Measurements from ENCODE around the gene RNF31.

RNF31 gene

DNA sequence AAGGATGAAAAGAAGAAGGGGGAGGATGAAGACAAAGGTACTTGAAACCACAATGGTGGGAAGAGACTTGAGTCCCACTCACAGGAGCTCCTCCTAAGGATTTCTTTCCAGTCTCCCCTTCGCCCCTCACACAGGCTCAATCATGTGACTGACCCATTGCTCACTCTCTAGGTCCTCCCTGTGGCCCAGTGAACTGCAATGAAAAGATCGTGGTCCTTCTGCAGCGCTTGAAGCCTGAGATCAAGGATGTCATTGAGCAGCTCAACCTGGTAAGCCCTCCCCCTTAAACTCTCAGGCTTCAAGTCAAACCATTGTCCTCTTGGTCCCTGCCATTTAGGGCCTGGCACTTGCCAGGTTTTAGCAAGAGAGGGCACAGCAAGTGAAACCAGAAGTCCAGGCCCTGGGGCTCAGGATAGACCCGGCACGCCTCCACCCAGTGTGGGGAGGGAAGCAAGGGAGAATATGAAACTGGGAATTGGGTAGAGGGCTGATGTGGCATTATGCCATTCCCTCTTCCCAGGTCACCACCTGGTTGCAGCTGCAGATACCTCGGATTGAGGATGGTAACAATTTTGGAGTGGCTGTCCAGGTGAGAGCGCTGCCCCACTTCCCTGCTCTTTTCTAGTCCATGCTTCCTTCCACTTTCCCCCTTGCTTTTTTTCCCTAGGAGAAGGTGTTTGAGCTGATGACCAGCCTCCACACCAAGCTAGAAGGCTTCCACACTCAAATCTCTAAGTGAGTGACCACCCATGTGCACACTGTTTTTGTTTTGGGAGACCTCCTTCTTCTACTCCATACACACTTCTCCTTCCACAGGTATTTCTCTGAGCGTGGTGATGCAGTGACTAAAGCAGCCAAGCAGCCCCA, 9.5 kb upstream of the RNF31 start:
- no peak for DNase-seq (ENCODE audit: low spot score)

DNA sequence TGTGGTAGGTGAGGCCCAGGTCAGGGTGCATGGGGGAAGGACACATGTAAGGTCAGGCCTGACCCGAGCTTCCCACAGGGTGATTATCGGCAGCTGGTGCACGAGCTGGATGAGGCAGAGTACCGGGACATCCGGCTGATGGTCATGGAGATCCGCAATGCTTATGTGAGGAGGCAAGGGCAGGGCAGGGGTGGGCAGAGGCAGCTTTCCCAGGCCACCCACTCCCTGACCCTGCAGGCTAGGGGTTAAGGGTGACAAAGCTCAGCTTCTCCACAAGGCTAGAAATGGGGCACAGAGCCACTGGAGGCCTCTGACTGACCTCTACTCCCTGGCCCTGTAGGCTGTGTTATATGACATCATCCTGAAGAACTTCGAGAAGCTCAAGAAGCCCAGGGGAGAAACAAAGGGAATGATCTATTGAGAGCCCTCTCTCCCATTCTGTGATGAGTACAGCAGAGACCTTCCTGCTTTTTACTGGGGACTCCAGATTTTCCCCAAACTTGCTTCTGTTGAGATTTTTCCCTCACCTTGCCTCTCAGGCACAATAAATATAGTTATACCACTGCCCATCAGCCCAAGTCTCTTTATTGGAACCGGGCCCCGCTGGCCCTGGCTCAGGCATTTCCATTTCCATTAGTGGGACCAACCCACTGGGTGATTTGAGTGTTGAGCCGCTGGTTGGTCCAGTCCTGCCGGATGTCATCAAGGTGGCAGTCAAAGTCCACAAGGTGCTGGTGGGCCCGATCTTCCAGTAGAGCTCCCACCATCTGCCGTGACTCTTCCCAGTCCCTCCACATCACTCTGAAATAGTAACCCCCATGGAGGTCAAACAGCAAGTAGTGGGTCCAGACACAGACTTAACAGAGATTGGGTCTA, 8.7 kb upstream of the RNF31 start:
- no peak for DNase-seq (ENCODE audit: low spot score)

DNA sequence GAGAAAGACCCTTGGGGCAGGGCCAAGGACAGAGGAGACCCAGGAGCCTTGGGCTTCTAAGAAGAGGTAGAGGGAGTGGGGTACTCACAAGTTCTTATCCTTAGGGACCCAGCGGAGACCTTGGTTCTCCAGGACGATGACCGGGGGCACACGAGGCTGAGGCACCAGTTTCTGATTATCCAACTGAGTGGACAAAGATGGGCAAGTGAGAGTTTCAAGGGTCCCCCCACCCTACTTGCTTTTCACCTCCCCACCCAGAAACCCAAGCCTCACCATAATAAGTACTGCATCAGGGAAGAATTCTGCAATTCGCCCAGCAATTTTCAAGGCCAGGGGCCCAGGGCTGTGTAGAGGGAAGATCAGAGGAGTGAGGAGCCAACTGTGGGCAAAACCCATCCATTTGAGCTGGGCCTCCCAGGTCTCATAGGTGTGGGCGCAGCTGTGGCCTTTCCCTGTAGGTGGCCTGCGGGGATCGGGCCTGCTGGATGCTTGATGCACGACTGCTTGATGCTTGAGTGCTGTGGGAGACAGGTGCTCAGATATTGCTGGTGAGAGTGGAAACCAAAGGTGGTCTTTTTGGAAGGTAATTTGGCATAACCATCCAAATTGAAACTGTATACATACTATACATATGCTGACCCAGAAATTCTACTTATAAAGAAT, 7.9 kb upstream of the RNF31 start:
- DNase-seq (ENCODE audit: low spot score): peak; percentile 33

DNA sequence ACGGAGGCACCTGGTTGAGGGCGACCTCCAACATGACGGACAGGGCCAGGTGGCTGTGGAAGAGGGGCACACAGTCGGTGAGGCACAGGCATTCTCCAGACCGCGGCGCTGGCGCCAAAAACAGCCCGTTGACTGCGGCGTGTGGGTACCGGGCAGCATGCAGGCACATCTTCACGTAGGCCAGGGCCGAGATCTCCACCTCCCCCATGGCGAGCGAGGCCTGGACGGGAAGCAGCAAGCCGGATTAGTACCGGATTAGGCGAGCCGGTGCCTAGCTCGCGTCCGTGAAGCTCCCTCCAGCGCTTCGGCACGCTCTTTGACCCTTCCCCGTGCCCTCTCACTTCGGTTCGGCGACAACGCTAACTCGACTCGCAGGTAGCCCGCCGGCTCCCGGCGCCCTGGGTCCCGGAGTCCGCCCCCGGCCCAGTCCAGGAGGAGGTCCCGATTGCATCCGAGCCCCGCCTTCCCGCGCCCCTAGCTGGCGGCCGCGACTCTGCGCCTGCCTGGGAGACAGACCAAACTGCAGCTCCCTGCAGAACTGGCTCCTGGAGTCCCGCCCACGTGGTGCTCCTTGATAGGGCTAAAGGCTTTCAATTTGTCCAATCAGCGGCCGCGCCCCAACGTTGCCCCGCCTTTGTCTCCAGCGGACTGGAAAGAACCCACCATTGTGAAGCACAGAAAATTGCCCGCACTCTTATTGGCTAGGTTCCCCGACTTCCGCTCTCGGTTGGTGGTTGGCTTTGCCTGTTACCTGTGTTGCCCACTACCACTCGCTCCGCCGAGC, 6.0 kb upstream of the RNF31 start, which contains the start of gene EMC9:
EMC9 (minus strand) TSS at position 495 of the 784 bp plus-strand sequence; CDS start at position 208, 287 bp downstream.
- peak; percentile 99 for DNase-seq (ENCODE audit: low spot score)

DNA sequence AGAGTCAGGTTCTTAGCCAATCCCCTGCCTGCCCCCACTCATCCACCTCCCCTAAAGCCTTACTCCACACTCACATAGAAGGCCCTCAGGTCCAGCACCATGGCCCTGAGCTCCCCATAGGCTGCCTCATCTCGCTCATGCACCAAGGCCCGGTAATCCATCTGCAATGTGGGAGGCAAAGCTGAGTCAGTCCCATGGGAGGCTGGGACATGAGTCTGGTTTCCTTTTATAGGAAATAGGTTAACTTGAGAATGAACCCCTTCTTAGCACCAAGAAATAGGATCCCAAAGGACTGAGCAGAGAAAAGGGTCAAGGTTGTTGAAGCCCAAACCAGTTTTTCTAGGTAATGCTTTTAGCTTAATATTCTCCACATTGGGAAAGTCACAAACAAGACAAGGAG, 3.8 kb upstream of the RNF31 start:
- DNase-seq (ENCODE audit: low spot score): no peak

DNA sequence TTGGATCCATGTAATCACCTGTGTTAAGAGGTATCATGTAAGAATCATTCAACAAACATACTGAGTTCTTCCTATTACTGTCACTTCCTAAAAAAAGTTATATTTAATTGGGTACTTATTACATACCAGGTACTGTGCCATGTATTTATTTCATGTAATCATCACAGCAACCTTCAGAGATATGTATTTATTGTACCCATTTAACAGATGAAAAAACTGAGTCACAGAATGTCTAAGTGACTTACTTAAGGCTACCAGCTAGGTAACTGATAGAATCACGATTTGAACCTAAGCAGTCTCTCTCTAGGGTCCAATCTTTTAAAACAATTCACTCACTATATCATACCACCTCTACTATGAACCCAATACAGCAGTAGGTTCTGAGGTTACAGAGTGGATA, 2.8 kb upstream of the RNF31 start:
- DNase-seq (ENCODE audit: low spot score): no peak

DNA sequence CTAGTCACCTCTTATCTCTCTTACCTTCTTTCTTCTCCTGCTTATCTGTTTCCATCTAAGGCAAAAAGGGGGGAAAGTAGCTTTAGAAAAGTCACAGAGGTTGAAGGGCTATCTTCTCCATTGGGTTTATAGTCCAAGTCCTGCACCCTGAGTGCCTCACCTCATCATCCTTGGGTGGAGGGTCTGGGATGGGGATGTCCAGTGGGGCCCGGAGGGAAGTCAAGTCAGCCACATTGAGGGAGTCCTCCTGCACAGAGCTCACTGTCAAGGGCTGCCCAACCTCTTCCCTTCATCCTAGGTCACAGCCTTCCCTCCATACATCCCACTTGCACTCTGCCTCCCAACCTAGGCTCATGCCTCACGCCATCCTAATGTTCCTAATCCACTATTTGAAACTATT, 2.1 kb upstream of the RNF31 start:
- no peak for DNase-seq (ENCODE audit: low spot score)

DNA sequence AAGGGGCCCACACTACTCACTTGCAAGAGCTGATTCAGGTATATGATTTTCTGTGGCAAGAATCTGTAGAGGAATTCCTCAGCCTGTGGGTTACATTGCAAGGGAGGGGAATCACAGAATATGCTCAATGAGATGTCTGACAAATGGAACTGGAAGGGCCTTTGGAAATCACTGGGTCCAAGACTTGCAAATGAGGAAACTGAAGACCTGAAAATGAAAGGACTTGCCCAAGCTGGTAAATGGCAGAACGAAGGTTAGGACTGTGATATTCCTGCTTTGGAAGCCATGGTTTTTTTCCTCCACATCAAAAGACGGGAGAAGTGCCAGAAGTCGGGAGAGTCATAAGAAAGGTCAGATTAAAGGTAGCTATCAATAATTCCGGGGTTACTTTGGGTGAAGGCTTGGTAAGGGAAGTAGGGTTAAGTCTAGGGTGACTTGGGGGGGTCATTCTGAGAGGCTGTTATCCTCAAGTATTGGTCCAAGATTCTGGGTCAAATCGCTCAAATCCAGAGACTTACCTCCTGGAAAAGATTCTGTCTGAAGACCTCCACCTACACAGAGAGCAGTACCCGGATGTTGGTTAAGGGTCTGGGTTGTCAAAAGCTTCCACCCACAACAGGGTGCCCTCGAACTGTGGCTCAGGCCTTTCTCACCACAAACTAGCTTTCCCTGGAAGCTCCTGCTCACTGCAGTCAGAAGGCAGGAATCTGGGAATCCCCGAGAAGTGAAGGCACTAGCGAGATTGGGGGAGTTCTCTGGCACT, 1.4 kb upstream of the RNF31 start:
- no peak for DNase-seq (ENCODE audit: low spot score)

DNA sequence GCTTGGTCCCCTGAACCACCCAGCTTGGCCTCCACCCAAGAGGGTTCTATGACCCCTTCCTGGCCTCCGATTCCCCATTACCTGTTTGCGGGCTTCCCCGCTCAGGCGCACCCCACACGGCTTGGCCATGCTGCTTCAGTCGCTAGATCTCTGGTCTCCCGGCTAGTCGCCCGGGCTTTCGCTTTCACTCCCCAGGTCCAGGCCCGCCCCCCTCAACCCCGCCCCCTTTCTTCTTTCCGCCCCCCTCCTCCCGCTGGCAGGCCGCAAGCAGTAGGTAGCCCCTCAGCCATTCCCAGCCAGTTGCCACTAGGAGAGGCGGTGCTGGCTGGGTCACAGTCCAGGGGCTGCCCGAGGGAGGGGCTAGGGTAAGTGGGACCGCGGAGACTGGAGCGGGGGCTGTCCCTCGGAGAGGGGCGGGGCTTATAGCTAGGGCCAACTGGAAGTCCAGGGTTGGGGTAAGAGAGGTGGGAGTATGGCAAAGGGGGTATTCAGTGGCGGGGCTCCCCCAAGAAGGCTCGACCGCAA, 783 bp upstream of the RNF31 start, which contains the start of gene PSME2:
PSME2 (minus strand) TSS at position 158 of the 525 bp plus-strand sequence; CDS start at position 129, 29 bp downstream.
- peak; percentile 82 for DNase-seq (ENCODE audit: low spot score)

DNA sequence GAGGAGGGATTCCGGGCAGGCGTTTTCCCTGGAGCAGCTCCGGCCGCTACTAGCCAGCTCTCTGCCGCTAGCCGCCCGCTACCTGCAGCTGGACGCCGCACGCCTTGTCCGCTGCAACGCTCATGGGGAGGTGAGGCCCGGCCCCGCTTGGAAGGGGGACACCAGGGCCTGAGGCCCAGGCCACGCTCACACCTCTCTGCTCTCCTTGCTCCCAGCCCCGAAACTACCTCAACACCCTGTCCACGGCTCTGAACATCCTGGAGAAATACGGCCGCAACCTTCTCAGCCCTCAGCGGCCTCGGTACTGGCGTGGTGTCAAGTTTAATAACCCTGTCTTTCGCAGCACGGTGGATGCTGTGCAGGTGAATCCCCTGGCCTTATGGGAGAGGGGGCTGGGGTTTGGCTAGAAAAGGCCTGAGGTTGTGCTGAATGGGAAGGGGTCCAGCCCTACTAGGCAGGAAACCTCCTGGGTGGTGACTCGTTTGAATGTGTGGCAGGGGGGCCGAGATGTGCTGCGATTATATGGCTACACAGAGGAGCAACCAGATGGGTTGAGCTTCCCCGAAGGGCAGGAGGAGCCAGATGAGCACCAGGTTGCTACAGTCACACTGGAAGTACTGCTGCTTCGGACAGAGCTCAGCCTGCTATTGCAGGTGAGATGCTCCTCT, 597 bp downstream of the RNF31 start:
- no peak for DNase-seq (ENCODE audit: low spot score)

DNA sequence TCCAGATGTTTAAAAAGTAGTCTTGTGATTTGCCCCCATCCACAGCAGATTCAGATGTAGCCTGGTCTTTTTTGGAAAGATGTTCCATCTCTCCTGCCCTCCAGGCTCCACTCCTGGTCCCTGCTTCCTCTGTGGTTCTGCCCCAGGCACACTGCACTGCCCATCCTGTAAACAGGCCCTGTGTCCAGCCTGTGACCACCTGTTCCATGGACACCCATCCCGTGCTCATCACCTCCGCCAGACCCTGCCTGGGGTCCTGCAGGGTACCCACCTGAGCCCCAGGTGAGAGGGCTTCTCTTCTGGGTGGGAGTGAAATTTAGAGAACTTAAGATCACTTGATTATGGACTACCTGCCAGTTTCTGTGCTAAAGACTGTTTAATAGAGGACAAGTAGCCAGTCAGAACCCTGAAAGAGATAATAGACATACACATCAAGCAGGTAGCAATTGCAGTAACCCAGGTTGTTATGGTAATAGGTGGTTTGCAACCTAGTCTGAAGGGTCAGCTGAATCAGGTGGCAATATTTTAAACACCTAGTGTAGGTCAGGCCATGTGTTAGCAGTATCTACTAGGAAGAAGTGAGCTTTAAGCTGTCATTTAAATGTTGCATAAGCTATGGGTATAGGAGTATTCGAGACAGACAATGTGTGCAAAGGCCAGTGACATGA, 2.1 kb downstream of the RNF31 start:
- DNase-seq (ENCODE audit: low spot score): no peak

DNA sequence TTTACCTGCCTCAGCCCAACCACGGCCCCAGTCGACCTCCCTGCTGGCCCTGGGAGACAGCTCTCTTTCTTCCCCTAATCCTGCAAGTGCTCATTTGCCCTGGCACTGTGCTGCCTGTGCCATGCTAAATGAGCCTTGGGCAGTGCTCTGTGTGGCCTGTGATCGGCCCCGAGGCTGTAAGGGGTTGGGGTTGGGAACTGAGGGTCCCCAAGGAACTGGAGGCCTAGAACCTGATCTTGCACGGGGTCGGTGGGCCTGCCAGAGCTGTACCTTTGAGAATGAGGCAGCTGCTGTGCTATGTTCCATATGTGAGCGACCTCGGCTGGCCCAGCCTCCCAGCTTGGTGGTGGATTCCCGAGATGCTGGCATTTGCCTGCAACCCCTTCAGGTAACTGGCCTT, 2.8 kb downstream of the RNF31 start:
- no peak for DNase-seq (ENCODE audit: low spot score)

DNA sequence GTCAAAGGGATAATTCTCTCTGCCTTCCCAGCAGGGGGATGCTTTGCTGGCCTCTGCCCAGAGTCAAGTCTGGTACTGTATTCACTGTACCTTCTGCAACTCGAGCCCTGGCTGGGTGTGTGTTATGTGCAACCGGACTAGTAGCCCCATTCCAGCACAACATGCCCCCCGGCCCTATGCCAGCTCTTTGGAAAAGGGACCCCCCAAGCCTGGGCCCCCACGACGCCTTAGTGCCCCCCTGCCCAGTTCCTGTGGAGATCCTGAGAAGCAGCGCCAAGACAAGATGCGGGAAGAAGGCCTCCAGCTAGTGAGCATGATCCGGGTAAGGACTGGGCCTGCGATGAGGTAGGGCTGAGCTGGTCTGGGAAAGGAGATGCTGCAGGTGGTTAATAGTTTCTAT, 3.3 kb downstream of the RNF31 start:
- DNase-seq (ENCODE audit: low spot score): no peak

DNA sequence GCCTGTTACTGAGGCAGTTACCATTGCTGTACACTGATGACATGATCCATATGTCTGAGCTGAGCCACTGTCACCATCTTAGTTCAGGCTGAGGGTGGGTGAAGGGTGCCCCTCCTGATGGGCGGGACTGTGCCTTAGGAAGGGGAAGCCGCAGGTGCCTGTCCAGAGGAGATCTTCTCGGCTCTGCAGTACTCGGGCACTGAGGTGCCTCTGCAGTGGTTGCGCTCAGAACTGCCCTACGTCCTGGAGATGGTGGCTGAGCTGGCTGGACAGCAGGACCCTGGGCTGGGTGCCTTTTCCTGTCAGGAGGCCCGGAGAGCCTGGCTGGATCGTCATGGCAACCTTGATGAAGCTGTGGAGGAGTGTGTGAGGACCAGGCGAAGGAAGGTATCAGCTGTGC, 3.7 kb downstream of the RNF31 start:
- DNase-seq (ENCODE audit: low spot score): no peak

DNA sequence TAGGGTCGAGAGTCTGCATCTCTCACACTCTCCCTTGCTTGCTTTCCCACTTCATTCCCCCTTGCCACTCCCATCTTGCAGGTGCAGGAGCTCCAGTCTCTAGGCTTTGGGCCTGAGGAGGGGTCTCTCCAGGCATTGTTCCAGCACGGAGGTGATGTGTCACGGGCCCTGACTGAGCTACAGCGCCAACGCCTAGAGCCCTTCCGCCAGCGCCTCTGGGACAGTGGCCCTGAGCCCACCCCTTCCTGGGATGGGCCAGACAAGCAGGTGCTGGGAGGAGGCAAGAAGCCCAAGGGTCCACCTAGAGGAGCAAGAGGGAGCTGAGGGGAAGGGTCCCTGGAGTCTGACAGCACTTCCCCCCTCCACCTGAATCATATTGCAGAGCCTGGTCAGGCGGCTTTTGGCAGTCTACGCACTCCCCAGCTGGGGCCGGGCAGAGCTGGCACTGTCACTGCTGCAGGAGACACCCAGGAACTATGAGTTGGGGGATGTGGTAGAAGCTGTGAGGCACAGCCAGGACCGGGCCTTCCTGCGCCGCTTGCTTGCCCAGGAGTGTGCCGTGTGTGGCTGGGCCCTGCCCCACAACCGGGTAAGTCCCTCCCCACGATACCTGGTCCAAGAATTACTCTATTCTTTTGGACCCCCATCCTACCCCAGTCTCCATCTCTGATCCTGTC, 4.2 kb downstream of the RNF31 start:
- DNase-seq (ENCODE audit: low spot score): no peak

DNA sequence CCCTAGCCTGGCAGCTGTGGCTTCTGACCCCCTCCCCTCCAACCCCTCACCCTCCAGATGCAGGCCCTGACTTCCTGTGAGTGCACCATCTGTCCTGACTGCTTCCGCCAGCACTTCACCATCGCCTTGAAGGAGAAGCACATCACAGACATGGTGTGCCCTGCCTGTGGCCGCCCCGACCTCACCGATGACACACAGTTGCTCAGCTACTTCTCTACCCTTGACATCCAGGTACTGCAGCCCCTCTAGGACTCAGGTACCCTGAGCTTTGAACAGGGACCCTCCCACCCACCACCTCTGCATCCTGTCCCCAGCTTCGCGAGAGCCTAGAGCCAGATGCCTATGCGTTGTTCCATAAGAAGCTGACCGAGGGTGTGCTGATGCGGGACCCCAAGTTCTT, 7.8 kb downstream of the RNF31 start:
- no peak for DNase-seq (ENCODE audit: low spot score)

DNA sequence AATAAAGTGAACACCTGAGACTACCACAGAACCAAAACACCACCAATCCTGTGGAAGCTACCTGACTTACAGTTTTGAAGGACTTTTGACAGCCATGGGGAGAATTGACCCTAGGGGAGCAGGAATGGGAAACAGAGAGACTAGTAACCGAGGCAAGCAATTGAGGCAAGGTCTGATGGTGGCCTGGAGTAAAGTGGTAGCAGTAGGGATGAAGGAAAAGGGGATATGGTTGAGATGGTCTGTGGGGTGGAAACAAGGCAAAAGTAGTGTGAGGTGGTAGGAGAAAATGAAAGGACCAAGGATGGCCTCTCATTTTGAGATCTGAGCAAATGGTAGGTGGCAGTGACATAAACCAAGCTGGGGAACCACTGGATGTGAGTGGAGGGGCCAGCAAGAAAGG, 9.5 kb downstream of the RNF31 start:
- DNase-seq (ENCODE audit: low spot score): no peak

DNA sequence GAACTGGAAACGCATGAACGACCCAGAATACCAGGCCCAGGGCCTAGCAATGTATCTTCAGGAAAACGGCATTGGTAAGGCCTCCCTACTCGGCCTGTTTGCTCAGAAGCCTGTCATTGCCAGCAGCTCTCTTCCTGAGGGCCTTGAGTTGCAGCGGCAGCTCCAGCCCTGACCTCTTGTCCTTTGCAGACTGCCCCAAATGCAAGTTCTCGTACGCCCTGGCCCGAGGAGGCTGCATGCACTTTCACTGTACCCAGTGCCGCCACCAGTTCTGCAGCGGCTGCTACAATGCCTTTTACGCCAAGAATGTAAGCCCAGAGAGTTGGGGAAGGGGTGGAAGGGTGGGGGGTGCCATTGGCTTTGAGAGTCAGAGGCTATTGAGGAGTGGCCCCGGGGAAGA, 10.0 kb downstream of the RNF31 start:
- no peak for DNase-seq (ENCODE audit: low spot score)

All from hematopoietic multipotent progenitor cell treated with erythropoietin and hydrocortisone succinate and interleukin-3 and kit ligand, for 15 days (in vitro differentiated cells).